Endothelial cell of hepatic sinusoid (primary cell): ENCODE data around the gene FTSJ1.
"Not testable (repeated sequence)": the region's sequence is repeated elsewhere in the genome, so short reads cannot be mapped to it uniquely, and the experiment has no call there.

Source experiments
- in situ Hi-C: cut with HindIII; loops from 2 replicates; pipeline ENCODE4 v1.10.0; 2017; ENCODE audit warnings: low sequenced_read_pairs

Gene FTSJ1

GRCh38 chrX:48520976-48521352, 45.0 kb downstream of the FTSJ1 start:
- in situ Hi-C loops = no loop called here

GRCh38 chrX:48521353-48522243, 45.6 kb downstream of the FTSJ1 start, which contains the start of gene EBP:
TSS of gene EBP (plus strand) at chrX:48521808. CDS start at chrX:48523772, 1,964 bp downstream.
- in situ Hi-C loops = no loop called here

GRCh38 chrX:48522291-48522690, 46.3 kb downstream of the FTSJ1 start:
- in situ Hi-C loops = no loop called here

- in situ Hi-C loops = no loop called here
These were observed 47.7 kb downstream of the FTSJ1 start for GRCh38 chrX:48523682-48524081.

GRCh38 chrX:48525853-48526252, 49.9 kb downstream of the FTSJ1 start:
- in situ Hi-C loops = not testable (repeated sequence)

- in situ Hi-C loops = no loop called here
These were observed 54.7 kb downstream of the FTSJ1 start for GRCh38 chrX:48530736-48531135.

GRCh38 chrX:48531358-48531959, 55.5 kb downstream of the FTSJ1 start:
- in situ Hi-C loops = no loop called here

- in situ Hi-C loops = no loop called here
These were observed 56.2 kb downstream of the FTSJ1 start for GRCh38 chrX:48532161-48532560.

GRCh38 chrX:48533165-48533564, 57.2 kb downstream of the FTSJ1 start:
- in situ Hi-C loops = no loop called here
